GM20000 (cell line): ENCODE data around the gene FXYD6.

Experiments used
- DNase-seq: peaks from one replicate; pipeline ENCODE4 v3.0.0; 2012; ENCODE audit warnings: low spot score
- TF ChIP-seq, protein P1 (sequence below): IDR thresholded peaks from 2 replicates; pipeline ENCODE4 v1.5.1; 2012; ENCODE audit warnings: mild to moderate bottlenecking, control low read depth; ENCODE audit errors: extremely low read depth, missing control alignments

Gene FXYD6

DNA sequence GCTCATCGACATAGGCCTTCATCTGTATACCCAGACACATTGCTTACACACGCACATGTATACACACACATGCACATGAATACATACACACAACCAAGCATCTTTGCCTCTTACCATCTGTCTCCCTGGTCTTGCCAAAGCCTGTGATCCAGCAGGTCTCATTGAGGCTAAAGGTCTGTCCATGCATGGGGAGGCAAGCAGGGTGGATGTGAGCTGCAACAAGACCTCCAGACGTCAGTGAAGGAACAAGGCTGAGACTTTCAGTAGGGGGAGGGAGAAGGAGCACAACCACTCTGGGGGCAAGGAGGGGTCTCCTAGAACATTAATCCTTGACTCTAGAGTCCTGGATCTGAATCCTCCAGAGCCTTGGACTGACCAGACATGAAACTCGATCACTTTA is 29.1 kb upstream of the FXYD6 start:
- DNase-seq: no peak
- TF ChIP-seq, protein P1, sequence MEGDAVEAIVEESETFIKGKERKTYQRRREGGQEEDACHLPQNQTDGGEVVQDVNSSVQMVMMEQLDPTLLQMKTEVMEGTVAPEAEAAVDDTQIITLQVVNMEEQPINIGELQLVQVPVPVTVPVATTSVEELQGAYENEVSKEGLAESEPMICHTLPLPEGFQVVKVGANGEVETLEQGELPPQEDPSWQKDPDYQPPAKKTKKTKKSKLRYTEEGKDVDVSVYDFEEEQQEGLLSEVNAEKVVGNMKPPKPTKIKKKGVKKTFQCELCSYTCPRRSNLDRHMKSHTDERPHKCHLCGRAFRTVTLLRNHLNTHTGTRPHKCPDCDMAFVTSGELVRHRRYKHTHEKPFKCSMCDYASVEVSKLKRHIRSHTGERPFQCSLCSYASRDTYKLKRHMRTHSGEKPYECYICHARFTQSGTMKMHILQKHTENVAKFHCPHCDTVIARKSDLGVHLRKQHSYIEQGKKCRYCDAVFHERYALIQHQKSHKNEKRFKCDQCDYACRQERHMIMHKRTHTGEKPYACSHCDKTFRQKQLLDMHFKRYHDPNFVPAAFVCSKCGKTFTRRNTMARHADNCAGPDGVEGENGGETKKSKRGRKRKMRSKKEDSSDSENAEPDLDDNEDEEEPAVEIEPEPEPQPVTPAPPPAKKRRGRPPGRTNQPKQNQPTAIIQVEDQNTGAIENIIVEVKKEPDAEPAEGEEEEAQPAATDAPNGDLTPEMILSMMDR: no peak

DNA sequence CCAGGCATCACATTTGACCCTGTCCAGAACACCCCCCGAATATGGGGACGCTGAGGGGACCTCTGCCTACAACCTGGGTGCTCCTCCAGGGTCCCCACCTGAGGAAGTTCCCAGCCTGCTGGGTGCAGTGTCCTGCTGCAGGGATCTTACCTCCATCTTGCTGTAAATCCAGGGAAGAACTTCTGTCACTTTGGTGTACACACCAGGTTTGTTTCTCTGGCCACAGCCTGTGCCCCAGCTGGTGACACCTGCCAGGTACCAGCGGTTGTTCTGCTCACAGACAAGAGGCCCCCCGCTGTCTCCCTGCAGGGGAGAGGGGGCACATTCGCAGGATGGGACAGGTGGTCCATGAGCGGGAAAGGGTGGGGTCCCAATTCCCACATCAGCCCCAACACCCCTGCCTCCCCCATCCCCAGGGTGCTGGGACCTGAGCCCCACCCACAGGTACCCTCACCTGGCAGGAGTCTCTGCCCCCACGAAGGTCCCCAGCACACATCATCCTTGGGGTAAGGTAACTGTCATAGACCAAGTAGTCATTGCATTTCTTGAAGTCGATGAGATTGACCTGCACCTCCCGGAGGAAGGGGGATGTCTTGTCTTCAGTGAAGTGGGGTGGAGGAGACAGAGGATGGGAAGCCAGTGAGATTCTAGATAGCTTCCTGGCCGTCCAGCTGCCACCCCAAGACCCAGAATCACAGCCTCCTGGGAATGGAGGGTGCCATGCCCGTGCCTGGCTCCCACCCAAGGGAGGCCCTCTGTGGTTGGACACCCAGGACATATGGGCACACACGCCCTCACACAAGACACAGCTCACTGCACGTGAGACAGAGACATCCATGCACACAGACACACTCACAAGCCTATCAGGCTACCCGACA is 27.3 kb upstream of the FXYD6 start:
- TF ChIP-seq, protein P1: no peak
- DNase-seq: no peak

DNA sequence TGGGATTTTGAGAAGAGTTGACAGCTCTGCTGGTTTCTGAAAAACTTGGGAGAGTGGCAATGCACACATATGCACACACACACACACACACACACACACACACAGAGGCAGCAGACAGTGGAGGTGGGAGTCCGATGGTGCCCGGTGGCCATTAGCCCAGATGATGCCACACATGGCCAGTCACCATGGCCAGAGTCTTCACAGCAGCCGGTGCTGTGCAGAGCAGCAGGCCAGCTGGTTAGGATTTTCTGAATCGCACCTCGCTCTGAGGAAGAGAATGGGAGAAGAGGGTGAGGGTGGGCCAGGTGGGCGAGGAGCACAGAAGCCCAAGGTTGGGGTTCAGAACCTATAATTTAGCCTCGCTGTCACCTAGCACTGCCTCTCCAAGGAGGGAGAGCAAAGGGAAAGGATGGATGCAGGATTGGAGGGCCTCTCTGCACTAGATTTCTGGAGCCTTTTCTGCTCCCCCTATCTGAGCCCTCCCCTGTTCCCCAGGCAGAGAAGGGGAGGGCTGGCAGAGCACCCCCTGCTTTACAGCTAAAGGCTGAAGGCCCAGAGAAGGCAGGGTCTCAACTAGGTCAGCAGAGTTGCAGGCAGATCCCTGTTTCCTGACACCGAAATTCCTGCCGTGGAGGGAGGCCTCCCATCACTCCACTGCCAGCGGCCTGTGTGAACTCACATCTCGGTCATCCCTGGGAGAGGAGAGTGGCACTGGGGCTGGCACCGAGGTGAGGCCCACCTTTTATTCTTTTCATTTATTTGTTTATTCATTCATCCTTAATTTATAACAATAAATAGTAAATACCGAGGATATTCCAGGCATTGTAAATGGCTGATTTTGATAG is 25.8 kb upstream of the FXYD6 start:
- no peak for DNase-seq
- TF ChIP-seq, protein P1: no peak

DNA sequence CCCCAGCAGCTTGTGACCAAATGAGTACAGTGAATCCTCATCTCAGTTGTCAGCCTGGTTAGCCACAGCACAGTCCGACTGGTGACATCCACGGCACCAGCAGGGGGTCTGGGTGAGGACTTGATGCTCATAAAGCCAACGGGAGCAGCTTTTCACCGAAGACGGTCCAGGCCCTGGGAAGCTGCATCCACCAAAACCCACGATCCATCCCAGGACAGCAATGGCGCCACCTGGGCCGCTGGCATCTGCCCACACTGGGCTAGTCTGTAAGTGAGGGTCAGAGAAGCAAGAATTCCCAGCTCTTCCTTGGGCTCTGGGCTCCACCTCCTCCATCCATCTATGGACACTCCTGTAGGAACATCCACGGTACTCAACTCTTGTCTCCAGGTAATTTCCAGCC is 25.1 kb upstream of the FXYD6 start:
- TF ChIP-seq, protein P1: no peak
- no peak for DNase-seq

DNA sequence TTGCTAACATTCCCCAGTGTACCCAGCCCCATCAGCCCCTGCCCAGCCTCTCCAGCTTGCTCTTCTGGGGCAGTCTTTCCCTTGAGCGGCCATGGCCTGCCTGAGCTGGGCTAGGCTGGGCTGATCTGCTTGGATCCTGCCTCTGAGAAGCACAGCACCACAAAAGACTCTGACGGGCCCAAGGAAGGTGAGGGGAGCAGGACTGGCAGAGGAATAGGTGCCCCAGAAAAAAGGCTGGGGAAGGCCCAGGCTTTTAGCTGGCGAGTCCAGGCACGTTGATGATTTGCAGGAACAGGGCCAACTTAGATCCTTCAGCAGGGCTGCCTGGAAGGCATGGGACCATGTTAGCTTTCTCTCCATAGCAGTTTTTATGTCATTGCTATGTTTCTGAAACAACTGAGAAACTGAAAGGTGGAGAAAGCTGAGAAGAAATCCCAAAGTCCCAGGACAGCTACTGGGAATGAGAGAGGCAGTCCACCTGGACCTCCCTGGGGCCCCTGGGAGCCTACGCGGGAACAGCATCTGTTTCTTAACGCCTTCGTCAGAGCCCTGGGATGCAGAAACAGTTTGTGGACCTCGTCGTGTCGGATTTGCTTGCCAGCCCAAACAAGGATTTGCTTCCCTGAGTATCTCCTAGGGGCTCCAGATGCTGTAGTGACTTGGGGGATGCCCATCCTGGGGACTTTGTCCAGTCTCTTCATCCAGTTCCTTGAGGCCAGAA is 24.4 kb upstream of the FXYD6 start:
- DNase-seq: no peak
- TF ChIP-seq, protein P1: no peak

DNA sequence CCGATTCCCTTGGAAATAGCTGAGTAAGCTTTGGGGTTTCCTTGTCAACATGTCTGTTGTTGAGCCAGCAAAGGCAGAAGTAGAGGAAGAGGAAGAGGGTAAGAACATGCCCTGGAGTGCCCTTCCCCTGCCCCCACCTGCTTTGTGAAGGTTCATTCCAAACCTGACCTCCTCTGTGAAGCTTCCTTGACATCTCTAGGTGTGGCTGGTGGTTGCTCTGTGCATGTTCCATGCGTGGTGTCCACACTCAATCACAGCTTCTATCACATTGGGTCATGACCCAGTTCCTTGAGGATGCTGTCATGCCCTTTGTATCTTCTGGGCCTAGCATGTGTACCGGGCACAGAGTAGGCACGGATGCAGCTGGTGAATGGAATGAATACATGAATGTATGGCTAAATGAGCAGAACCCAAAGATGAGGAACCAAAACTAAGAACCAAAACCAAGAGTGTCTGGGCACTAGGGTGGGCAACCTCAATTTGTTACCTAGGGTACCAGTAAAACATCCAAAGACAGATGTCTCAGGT is 23.7 kb upstream of the FXYD6 start:
- DNase-seq: no peak
- TF ChIP-seq, protein P1: no peak

DNA sequence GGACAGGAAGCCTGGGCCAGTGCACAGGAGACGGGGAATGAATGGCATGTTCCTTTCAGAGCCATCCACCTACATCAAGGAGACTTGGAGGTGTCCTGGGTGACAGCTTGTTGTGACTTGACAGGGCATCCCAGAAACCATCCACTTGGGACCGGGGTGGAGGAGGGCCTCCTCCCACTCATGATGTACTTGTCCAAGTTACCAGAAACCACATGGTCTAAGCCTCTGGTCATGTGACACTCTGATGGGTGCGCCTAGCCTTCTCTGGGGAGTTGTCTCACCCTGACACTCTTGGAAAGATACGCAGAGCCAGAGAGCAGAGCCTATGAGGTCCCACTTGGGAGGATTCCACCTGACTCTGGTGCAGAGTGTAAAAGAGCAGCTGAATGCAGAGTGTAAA is 21.6 kb upstream of the FXYD6 start:
- TF ChIP-seq, protein P1: no peak
- no peak for DNase-seq
